Ramos (cell line): ENCODE data around the gene RIC3.

Experiments used
- in situ Hi-C: fragments of 300-500 bp; cut with MboI; formaldehyde crosslinking; loops from one replicate; pipeline ENCODE4 v1.14.3; 2022; ENCODE audit warnings: low sequenced_read_pairs; ENCODE audit not compliant: unreplicated experiment

Gene RIC3

DNA sequence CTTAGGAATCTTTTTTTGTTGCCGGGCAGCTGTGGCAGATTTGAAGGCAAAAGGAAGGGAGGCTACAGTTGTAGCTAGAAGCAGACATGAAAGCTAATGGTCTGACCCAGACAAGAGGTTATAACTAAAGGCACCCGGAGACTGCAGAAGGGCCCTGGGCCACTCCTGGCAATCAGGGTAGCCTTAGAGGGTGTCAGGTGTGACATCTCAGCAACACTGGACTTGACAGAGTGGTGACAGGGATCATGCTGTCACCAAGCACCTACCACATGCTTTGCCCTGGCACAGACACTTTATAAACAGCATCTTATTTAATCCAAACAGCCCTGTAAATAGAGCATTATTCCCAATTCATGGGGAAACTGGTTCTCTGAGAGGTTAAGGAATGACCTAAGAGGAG lies 62.1 kb downstream of the RIC3 start:
- in situ Hi-C loops, result no loop called here

DNA sequence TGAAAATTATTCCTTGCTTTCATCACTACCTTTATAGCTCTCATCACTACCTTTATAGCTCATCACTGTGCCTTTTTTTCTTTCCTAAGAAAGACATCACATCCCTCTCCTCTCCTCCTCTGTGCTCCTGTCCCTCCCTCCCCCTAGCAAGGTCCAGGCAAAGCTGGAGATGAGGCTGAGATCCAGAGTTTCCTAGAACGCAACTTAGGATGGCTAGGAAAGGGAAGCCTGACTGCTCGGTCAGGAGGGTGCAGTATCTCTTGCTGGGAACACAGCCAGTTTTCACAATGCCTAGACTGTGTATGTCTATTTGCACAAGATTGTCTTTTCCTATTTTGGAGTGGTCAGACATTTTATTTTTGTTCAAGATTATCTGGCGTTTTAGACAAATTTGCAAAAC lies 63.2 kb downstream of the RIC3 start:
- in situ Hi-C loops, result no loop called here

DNA sequence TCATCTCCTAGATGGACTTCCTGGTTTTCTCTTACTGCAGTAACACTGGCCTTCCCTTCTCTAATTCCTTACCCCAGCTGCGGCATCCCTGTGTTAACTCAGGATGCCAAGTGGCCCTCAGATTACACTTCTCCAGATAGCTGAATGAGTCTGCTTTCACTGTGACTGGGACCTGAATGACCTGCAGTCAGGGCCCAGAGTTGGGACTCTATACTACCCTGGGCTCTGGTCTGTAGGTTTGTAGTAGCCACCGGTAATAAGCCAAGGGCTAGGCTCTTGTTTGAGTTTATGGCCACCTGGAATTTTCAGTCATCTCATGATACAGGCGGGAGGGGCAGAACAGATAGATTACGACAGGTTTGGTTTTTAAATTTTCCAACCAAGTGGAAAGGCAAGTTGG lies 63.7 kb downstream of the RIC3 start:
- in situ Hi-C loops, result no loop called here

GRCh38 chr11:8103909-8104308 lies 64.9 kb downstream of the RIC3 start:
- in situ Hi-C loops, result no loop called here

DNA sequence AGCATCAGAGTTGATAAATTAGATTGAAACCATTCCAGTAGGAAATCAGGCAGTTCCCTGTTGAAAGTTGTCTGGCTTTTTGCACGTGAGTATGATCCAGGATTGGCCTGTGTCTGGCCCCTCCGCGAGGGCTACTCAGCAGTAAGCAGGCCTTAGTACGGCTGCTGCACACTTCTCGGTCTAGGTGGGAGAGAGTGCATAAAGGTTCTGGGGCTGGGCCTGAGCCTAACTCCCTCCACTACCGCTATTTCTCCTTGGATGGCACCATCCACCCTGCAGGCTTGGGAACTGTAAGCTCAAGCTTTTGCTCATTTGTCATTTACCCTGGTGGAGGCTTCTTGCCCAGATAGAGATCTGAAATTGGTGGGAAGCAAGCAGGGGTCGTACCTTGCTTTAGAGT lies 65.9 kb downstream of the RIC3 start:
- in situ Hi-C loops, result no loop called here

- in situ Hi-C loops, result no loop called here
These were observed 66.4 kb downstream of the RIC3 start for GRCh38 chr11:8102296-8102915.

GRCh38 chr11:8101421-8101820 lies 67.4 kb downstream of the RIC3 start:
- in situ Hi-C loops, result no loop called here

- in situ Hi-C loops, result no loop called here
These were observed 68.2 kb downstream of the RIC3 start for GRCh38 chr11:8100605-8101004.

GRCh38 chr11:8100158-8100557 lies 68.7 kb downstream of the RIC3 start:
- in situ Hi-C loops, result no loop called here

DNA sequence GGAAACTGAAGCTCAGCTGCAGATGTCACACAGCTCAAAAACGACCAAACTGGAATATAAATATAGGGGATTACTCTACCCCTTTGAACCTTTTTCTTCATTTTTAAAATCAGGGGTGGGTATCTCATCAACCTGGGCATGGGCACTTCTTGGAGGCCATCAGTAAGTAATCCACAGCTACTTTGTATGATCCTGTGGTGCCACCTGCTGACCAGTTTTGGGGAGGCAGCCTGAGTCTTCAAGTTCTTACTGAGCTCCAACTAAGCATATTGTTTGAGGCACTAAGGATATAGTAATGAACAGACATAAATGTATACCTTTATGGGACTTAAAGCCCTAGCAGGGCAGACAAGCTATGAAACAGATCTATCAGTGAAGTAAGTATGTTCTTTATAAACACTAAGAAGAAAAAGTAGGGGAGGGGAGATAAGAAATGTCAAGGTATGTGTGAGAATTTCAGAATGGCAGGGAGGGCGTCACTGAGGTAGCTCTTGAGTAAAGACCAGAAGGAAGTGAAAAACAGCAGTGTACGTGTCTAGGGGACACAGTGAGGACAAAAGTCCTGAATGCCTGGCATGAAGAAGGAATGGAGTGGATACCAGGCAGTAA lies 69.4 kb downstream of the RIC3 start:
- in situ Hi-C loops, result loop anchor here (5.0 to 10.0 kb wide), 2 partner anchors 92 to 205 kb away; no protein-coding TSS in a partner anchor

- in situ Hi-C loops, result loop anchor here (5.0 to 10.0 kb wide), 2 partner anchors 92 to 204 kb away; no protein-coding TSS in a partner anchor
These were observed 69.9 kb downstream of the RIC3 start for GRCh38 chr11:8098879-8099278.

GRCh38 chr11:8098361-8098760 lies 70.5 kb downstream of the RIC3 start:
- in situ Hi-C loops, result loop anchor here (5.0 to 10.0 kb wide), 2 partner anchors 91 to 204 kb away; no protein-coding TSS in a partner anchor

DNA sequence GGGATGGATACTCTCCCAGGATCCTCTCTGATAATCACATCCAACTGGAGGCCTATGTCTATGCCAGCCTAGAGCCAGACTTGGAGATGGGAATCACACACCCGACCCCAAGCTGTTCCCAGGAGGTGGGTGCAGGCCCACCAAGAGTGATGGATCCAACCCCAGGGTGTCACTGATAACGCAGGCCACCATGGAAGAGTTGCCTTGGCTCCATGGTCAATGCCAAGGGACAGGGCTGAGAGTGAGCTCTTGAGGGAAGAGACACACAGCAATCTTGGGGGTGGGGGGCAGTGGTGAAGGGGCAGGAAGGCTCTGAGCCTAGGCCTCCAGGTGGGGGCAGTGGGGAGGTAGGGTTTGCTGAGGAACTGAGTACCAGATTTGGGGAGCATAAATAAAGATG lies 70.9 kb downstream of the RIC3 start:
- in situ Hi-C loops, result loop anchor here (5.0 to 10.0 kb wide), 2 partner anchors 91 to 203 kb away; no protein-coding TSS in a partner anchor

DNA sequence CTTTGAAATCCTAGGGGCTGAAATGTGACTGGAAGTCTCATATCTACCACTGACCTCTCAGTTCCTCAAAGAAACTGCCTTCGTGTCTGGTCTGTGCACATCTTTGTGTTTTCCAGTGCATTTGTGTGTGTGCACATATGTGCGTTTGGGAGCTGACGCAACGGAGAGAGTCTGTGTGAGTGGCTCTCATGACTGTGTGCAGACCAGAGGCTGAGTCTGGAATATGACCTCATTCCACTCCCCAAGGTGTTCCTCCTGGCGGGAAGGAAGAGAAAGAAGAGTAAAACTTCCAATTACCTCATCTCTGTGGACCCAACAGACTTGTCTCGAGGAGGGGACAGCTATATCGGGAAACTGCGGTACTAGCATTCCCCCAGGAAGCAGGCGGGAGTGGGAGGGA lies 71.4 kb downstream of the RIC3 start:
- in situ Hi-C loops, result loop anchor here (5.0 to 10.0 kb wide), 2 partner anchors 90 to 203 kb away; no protein-coding TSS in a partner anchor

GRCh38 chr11:8097062-8097461 lies 71.8 kb downstream of the RIC3 start:
- in situ Hi-C loops, result loop anchor here (5.0 to 10.0 kb wide), 2 partner anchors 90 to 202 kb away; no protein-coding TSS in a partner anchor

DNA sequence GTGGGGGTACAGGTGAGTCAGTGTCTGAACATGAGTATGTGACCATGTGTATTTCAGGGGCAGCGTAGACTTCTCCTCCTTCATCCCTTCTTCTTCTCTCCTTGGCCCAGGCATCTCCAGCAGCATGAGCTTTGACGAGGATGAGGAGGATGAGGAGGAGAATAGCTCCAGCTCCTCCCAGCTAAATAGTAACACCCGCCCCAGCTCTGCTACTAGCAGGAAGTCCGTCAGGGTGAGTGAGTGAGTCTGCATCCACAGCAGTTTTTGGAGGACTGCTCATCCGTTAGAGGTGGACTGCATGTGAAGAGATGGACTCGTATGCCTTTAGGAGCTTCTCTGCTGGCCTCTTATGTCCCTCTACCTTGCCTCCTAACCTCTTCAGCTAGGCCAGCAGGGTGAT lies 72.2 kb downstream of the RIC3 start:
- in situ Hi-C loops, result loop anchor here (5.0 to 10.0 kb wide), 2 partner anchors 89 to 202 kb away; no protein-coding TSS in a partner anchor

DNA sequence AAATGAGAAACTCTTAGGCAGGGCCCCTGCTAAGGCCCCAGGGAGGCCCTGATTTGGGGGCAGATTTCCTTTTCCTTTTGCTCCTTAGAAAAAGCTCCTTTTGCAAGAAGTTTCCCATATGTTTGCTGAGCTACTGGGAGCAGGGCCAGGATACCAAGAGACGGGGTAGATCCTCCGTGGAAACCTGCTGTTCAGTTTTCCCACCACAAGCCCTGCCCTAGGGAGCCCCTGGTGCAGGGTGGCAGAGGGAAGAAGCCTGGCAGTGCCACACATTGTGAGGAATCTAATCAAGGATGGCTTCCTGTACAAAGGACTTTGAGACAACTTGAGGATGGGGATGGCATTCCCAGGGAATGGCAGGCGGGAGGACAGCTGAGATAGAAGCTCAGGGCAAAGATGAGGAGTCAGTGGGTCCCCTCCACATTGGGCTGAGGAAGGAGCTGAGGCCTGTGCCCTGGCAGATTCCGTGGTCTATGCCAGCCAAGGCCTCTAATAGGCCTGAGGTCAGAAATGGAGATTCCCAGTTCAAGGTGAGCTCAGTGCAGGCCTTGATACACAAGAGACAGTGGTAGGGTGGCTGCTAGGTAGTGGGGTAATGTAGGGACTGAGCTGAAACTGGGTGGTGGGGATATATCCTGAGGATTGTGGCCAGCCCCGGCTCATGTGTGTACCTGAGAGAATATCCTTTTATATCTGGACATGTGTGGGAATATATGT lies 72.9 kb downstream of the RIC3 start:
- in situ Hi-C loops, result loop anchor here (5.0 to 10.0 kb wide), 2 partner anchors 89 to 201 kb away; no protein-coding TSS in a partner anchor

GRCh38 chr11:8095371-8095770 lies 73.5 kb downstream of the RIC3 start:
- in situ Hi-C loops, result loop anchor here (5.0 to 10.0 kb wide), 2 partner anchors 88 to 201 kb away; no protein-coding TSS in a partner anchor

DNA sequence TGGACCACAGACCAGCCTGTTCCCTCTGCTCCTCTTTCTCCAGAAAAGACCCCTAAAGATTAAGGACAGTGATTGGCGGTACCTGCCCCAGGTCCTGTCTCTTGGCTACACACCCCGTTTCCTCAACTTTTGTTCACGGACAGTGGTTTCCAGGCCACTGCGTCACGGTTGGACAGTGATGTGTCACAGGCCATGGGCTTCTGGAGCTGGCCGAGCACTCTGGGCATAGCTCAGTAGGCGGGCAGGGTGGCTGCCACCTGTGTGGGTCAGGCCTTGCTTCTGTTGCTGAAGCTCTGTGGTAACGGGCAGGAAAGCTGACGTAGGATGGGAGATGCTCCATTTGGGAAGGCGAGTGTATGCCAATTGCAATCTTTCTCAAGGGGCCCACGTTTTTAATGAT lies 74.2 kb downstream of the RIC3 start:
- in situ Hi-C loops, result loop anchor here (5.0 to 10.0 kb wide), 2 partner anchors 87 to 200 kb away; no protein-coding TSS in a partner anchor

- in situ Hi-C loops, result loop anchor here (10.0 kb wide), 1 partner anchor 199 kb away; no protein-coding TSS in a partner anchor
These were observed 74.8 kb downstream of the RIC3 start for GRCh38 chr11:8093931-8094575.
